ENCODE data around the gene OR8D2.

- no peak for TF ChIP-seq GATA2 (IDR thresholded peaks at IDR 0.05; ENCODE audit: low read depth, low read length)
- no peak for TF ChIP-seq GATA3 (IDR thresholded peaks at IDR 0.05; ENCODE audit: low read depth, low read length)
Observed at GRCh38 chr11:124327775-124328174, 7.8 kb upstream of the OR8D2 start.

Data from SH-SY5Y (cell line).